Measurements from ENCODE around the gene FDPS.

DNA sequence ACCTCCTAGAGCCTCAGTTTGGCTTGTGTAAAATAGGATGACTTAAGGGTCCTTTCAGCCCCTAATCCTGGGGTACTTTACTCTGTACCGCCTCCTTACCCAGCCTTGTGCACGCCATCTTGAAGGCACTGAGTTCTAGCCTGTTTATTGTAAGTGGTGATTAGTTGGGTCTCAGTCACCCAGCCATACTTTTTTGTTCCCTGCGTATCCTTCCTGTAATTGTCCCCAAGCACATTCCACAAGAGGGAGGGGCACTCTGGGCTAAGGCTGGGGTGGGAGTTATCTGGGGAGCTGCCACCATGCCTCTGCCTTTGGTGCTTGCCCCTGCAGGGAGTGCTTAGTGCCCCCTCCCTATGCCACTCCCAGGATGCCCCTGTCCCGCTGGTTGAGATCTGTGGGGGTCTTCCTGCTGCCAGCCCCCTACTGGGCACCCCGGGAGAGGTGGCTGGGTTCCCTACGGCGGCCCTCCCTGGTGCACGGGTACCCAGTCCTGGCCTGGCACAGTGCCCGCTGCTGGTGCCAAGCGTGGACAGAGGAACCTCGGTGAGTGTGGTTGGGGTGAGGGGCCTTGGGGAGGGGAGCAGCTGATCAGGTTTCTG is 856 bp downstream of the FDPS start:
- TF ChIP-seq CTCF (IDR thresholded peaks at IDR 0.05; ENCODE audit: low read depth, low read length) (no peak), POLR2A (IDR thresholded peaks at IDR 0.05; ENCODE audit: extremely low read depth, insufficient read length) (no peak)

Measured in NB4 (cell line).